ENCODE data around the gene ANKRD28.

DNA sequence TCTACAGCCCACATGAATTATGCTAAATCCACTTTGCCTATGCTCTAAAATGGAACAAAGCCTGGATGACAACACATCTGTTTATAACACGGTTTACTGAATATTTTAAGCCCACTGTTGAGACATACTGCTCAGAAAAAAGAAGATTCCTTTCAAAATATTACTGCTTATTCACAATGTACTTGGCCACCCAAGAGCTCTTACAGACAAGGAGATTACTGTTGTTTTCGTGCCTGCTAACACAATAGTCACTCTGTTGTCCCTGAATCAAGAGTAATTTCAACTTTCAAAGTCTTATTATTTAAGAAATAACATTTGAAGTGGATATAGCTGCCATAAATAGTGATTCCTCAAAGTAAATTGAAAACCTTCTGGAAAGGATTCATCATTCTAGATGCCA is 70.9 kb downstream of the ANKRD28 start:
- no peak for TF ChIP-seq CTCF (conservative IDR thresholded peaks at IDR 0.05; ENCODE audit: low read length)
- TF ChIP-seq EZH2phosphoT487 (IDR thresholded peaks at IDR 0.05; ENCODE audit: borderline replicate concordance): no peak
